HG03280 (cell line): ENCODE measurements around the gene FDX1.

ENCODE experiments used
- ATAC-seq: cut with Tn5 transposase; IDR thresholded peaks from one replicate; pipeline ENCODE4 v1.9.1; 2021; ENCODE audit warnings: mild to moderate bottlenecking, moderate library complexity; ENCODE audit not compliant: unreplicated experiment

Gene FDX1

DNA sequence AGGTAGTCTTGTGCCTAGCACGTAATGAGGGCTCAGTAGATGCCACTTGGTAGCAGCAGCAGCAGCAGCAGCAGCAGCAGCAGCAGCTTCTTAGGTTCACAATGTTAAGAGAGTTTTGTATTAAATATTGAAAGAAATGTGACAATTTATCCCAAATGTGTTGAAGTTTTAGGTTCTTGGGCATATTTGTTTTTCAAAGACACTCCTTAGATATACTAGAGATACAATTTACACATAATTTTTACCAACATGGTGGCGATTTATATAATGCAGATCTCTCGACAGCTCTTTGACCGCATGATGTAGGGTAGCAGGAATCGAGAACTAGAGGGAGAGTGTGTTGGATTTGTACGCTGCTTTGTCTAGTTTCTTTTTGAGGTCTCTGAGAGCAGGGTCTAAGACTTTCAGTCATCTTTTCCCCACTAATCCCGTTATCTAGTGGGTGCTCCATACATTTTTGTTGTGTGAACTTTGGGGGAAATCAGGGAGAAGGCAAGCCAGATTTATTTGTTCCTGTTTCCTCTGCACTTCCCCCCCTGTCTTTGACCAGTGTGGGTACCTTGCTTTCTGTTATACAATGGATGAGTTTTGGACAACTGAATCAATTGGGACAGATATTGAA, 1.4 kb downstream of the FDX1 start:
- ATAC-seq: peak; percentile 5

DNA sequence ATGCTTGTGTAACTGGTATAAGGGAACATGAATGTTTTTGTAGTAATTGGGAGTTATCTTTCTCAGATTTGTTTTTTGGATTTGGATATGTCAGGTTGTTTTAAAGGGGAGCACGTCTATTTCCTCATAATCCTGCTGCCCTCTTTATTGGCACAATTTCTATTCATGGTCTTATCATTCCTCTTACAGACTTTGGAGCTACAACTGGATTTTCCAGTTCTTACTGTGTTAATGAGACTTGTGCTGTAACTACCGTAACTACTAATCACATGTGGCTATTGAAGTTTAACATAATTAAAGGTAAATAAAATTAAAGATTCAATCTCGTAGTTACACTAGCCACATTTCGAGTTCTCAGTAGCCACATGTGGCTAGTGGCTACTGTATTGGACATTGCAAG, 1.9 kb downstream of the FDX1 start:
- ATAC-seq: no peak

DNA sequence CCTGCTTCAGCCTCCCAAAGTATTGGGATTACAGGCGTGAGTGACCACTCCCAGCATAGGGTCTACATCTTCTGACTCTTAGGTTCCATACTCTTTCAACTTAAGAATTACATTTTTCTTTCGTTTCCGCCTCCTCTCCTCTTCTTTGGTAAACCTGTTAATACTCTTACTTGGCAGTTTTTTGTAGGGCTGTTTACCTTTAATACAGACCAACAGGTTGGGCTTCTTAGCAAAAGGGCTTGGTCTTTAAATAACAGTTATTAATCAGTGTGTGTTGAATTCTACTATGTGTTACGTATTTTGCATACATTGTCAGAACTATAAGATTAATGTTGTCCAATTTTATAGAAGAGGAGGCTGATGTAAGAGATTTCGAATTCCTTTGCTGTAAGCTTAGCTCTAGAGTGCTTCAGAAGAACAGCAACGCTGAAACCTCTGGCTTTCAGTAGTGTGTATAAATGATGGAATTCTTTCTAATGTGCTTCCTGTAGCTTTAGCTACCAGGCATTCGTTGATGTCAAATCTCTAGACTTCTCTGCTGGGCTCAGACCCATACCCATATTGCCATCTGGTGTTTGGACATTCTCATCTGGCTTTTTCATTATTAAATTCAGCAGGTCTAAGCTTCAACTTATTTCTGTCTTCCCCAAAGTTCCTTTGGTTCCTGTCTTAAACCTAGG, 3.1 kb downstream of the FDX1 start:
- no peak for ATAC-seq

GRCh38 chr11:110433393-110434333, 3.9 kb downstream of the FDX1 start:
- ATAC-seq: no peak

DNA sequence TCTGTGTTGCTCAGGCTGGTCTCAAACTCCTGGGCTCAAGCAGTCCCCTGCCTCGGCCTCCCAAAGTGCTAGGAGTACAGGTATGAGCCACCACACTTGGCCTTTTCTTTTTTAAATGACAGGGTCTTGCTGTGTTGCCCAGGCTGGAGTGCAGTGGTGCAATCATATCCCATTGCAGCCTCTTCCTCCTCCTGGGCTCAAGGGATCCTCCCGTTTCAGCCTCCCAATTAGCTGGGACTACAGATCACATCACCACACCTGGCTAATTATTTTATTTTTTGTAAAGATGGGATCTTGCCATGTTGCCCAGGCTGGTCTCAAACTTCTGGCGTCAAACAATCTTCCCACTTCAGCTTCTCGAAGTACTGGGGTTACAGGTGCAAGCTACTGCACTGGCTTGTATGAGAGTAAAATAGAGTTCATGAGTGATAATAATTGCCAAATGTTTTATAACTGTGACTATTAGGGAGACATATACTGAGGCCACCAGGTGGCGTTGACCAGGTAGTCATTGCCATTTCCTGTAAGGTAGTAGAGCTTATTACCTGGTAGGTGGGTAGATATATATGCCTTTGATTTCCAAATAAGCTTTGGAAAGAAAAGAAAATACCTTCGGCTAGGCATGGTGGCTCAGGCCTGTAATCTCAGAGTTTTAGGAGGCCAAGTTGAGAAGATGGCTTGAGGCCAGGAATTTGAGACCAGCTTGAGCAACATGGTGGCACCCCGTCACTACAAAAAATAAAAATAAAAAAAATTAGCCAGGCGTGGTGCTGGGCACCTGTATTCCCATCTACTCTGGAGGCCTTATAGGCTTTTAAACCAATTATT, 5.4 kb downstream of the FDX1 start:
- ATAC-seq: no peak

- ATAC-seq: no peak
Measured at GRCh38 chr11:110435780-110436717, 6.3 kb downstream of the FDX1 start.

DNA sequence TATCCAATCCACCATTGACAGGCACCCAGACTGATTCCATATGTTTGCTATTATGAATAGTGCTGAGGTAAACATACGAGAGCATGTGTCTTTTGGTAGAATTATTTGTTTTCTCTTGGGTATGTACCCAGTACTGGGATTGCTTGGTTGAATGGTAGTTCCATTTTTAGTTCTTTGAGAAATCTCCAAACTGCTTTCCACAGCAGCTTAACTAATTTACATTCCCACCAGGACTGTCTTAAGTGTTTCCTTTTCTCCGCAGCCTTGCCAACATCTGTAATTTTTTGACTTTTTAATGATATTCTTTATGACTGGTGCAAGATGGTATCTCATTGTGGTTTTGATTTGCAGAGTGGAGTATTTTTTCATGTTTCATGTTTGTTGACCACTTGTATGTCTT, 8.3 kb downstream of the FDX1 start:
- no peak for ATAC-seq

- no peak for ATAC-seq
Measured at GRCh38 chr11:110445437-110445836, 15.7 kb downstream of the FDX1 start.

- ATAC-seq: no peak
Measured at GRCh38 chr11:110446061-110446460, 16.3 kb downstream of the FDX1 start.

GRCh38 chr11:110446594-110446993, 16.8 kb downstream of the FDX1 start:
- no peak for ATAC-seq

GRCh38 chr11:110447343-110447742, 17.6 kb downstream of the FDX1 start:
- no peak for ATAC-seq

DNA sequence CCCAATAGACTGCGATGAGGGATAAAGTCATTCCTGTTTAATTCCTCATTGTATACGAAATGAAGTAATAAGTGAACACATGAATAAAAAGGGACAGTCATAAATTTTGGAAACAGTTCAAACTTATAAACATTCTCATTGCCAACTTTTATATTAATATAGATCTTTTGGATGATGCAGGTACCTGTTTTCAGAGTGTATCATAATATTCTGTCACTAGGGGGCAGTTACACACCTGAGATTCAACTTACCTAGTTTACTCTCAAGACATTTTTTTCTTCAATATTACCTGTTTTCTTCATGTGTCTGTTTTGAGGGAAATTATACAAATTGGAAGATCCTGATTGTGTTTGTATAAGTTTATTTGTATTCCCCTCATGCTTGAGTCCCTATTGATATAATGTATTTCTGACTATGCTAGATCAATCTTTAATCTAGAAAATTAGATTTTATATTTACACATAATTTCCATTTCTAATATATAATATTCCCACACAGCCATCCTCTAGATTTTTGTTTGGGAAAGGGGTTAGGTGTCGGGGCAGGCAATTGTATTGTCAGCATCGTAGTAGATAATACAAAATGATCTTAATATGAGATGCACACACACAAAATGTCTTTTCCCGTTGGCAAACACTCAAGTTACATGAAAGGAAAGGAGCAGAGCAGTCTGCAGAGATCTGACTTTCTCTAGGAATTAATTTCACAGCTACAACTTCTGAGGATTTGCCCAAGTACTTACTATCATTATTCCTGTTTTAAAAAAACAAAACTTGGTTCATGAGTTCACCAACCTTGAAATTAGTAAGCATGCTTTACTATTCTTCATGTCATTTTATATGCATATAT, 18.4 kb downstream of the FDX1 start:
- ATAC-seq: no peak

GRCh38 chr11:110450246-110450645, 20.5 kb downstream of the FDX1 start:
- no peak for ATAC-seq

GRCh38 chr11:110452720-110453119, 23.0 kb downstream of the FDX1 start:
- ATAC-seq: no peak

- peak; percentile 93 for ATAC-seq
Measured at GRCh38 chr11:110453684-110454354, 24.1 kb downstream of the FDX1 start.

DNA sequence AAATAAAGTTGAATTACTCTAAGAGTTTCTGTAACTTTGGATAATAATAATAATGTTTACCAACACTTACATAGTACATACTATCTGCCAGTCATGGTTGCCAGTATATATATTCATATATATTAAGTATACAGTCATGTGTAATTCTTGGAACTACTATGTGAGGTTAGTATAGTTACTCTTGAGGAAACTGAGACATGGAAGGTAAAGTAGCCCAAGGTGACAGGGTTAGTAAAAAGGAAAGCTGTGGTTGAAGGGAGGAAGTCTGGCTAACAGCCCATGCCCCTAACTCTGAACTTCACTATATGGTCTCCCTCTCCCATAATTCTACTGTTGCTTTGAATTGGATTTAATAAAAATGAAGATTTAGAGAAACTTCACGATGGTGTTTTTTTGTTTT, 24.9 kb downstream of the FDX1 start:
- ATAC-seq: no peak

DNA sequence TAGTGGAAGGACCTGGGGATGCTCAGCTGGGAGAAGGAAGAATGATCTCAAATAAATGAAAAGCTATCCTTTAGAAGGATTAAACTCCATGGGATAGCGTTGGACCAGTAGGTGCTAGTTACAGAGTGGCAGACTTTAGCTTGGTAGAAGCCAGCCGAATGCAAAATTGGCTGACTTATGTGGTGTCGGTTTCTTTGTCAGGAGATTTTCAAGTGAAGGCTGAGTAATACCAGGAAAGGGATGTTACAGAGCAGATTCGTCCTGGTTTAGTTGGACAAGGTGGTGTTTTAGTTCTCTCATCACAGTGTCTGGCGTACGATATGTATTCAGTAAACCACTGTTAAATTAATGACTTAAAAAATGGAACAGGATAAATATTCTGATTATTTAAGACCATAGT, 26.0 kb downstream of the FDX1 start:
- no peak for ATAC-seq

DNA sequence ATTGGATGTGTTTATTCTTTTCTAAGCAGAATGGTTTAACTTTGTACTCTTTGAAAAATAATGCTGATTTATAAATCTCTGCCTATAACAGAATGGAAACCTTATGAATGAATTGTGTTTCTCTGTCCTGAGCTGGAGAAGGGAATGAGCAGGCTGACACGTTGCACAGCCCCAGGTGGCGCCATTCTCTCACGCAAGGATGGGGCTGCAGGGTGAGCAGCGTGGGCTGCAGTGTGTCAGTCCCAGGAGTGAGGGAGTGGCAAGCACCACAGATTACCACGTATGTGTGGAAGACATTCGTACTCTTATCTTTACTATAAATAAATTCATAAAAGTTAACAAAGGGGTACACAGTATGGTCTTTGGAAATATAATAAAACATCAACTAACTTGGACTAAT, 33.4 kb downstream of the FDX1 start:
- ATAC-seq: no peak
